NCI-H146 treated with DMSO at 0.1 percent for 48 hours (cell line): Measurements from ENCODE around the gene C5orf63.
"Not testable (repeated sequence)": the region's sequence is repeated elsewhere in the genome, so short reads cannot be mapped to it uniquely, and the experiment has no call there.

ENCODE experiments used
- DNase-seq: peaks from one replicate; lab custom pipeline; 2025; ENCODE audit not compliant: unreplicated experiment; lab: John Stamatoyannopoulos, UW

The C5orf63 gene

GRCh38 chr5:127038550-127038949 lies 34.8 kb downstream of the C5orf63 start:
- no peak for DNase-seq

DNA sequence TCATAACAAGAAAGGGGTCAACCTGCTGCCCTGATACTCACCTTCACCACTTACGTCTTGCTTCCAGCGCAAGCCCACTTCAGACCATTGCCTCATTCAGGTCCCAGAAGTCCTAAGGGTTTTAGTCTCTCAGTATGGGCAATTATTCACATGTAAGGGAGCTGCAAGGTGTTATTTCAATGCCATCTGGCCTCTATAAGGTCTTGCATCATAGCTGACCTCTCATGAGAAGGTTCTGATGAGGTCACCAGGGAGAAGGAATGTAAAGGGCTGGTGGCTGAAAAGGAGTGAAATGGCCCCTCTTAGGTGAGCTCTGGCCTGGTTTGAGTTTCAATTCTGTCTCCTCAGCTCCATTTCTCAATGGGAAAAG lies 41.5 kb downstream of the C5orf63 start:
- no peak for DNase-seq

DNA sequence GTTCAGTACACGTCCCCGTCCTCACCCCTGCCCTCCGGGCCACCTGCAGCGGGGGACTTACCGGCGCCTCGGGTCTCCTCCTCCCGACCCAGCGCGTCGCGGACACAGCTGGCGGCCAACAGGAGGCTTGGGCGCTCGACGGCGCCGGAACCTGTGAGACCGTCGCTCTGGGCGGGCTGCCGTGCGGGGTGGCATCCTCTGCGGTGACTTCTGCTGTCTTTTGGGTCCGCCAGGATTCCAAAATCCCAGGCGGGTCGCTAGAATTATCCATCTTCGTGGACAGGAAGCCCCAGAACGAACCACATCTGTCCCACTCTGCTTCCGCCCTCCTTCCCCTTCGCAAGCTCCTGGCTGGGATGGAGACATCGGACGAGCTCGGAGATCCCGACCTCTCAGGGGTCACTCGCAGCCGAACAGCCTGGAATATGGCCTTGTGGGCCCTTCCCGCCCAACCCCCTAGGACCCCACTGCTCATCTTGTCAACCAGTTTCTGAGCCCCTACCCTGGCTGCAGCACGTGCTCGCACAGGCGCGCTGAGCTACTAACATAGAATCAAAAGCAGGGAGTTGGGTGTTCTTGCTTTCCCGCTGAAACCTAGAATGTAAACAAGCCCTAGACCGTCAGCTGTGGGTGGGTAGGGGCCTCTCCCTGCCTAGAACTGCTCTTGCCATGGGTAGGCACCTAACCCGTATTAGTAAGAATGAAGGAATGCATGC lies 42.0 kb downstream of the C5orf63 start:
- DNase-seq: no peak

- peak; percentile 43 for DNase-seq
Measured at GRCh38 chr5:127030259-127031146, 42.8 kb downstream of the C5orf63 start, which contains the start of gene MARCHF3. TSS of gene MARCHF3 (minus strand) at chr5:127030558. CDS start at chr5:126918171, 112,387 bp downstream.

DNA sequence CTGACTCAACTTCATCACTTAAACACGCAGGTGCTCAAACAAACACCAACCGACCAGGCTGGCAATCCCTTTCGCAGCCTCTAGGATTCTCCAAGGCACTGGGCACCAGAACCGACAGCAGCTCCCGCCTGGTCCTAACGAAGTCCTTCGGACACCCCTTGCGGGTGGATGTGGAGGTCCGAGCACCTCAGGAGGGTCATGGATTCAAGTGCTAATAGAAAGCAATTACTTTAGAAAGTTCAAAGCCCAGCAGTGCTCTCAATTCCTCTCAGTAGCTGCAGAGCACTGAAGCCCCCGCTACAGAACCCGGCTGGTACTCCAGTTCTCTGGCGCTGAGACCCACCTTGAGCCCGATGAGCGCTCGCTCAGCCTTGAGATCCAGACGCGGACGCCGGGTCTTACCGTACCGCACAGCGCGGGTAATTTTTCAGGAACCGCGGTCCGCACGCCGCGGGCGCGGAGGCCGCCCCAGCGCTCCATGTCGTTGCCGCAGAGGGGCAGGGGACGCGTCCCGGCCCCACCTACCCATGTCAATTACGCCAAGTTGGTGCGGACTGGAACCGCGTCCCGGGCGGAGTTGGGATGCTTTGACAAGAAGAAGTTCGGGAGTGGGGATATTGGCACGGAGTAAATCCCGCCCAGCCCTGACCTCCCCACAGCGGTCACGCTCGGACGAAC lies 43.6 kb downstream of the C5orf63 start:
- DNase-seq: no peak

- DNase-seq: no peak
Measured at GRCh38 chr5:127028822-127029457, 44.4 kb downstream of the C5orf63 start.

- DNase-seq: no peak
Measured at GRCh38 chr5:127027539-127027938, 45.8 kb downstream of the C5orf63 start.

DNA sequence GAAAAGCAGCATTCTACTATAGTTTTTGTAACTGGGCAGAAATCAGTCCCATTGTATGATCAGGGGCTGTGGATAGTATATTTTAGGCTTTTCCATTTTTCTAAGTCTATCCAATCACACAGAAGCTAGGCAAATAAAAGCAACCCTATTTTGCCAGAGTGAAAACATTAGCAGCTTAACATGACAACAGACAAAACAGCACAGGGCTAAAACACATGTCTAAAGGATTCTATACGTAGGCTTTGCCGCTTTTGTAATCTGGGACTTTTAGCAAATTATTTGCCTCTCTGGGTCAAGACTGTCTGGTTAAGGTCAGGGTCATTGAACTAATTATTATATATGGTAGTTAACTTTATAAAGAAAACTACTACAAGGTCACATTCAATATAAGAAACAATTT lies 47.1 kb downstream of the C5orf63 start:
- DNase-seq: no peak

GRCh38 chr5:127025467-127025866 lies 47.8 kb downstream of the C5orf63 start:
- DNase-seq: no peak

DNA sequence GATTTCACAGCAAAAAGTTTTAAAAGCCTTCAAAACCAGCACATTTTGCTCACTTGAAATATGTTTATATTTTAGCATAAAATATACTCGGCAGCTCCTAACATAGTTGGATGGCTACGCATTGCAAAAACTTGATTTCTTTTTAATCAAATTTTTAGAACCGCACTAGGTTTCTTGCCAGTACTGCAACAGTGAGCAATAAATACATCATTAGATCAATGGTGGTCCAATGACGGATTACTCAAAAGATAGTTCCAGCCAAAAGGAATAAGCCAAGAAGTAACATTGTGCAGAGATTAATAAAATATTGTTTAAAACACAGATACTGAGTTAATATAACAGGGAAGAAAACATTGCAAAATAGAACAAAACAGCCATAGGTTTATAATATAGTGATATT lies 48.5 kb downstream of the C5orf63 start:
- DNase-seq: no peak

DNA sequence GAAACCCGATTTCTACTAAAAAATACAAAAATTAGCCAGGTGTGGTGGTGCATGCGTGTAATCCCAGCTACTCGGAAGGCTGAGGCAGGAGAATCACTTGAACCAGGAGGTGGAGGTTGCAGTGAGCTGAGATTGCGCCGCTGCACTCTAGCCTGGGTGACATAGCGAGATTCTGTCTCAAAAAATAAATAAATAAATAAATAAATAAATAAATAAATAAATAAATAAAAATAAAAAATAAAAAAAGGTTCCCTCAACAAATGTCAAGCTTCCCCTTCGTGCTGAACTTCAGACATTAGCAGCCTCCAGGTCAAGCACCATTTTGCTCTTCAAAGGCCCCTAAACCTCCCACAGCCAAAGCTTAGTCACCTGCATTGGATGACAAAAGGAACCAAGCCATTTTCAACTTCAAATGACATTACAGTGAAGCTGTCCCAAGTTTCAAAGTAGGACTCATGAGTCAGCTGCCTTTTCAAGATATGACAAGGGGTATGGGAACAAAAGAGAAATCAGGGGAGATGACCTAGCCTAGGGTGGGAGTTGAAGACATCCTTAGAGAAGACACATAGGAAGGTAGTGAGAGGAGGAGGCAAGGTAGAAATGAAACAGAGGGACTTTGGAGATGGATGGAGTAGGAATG lies 49.6 kb downstream of the C5orf63 start:
- not testable (repeated sequence) for DNase-seq

- no peak for DNase-seq
Measured at GRCh38 chr5:127022846-127023245, 50.5 kb downstream of the C5orf63 start.

GRCh38 chr5:127019928-127020327 lies 53.4 kb downstream of the C5orf63 start:
- no peak for DNase-seq

GRCh38 chr5:127016722-127017121 lies 56.6 kb downstream of the C5orf63 start:
- not testable (repeated sequence) for DNase-seq

DNA sequence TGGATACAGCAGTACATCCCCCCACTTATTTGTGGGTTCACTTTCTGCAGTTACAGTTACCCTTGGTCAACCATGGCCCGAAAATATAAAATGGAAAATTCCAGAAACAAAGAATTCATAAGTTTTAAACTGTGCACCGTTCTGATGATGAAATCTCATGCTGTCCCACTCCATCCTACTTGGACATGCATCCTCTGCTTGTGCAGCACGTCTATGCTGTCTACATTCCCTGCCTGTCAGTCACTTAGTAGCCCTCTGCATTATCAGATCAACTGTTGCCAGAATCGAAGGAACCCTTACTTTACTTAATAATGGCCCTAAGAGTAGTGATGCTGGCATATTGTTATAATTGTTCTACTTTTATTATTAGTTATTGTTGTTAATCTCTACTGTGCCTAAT lies 57.6 kb downstream of the C5orf63 start:
- no peak for DNase-seq

DNA sequence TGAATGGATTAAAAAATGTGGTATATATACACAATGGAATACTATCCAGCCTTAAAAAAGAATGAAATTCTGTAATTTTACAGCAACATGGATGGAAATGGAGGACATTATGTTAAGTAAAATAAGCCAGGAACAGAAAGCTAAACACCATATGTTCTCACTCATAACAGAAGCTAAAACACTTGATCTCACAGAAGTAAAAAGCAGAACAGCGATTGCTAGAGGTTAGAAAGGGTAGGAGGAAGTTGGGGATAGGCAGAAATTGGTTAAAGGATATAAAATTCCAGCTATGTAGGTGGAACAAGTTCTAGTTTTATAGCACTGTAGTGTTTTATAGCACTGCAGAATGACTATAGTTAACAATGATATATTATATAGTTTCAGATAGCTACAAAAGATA lies 58.7 kb downstream of the C5orf63 start:
- DNase-seq: no peak

DNA sequence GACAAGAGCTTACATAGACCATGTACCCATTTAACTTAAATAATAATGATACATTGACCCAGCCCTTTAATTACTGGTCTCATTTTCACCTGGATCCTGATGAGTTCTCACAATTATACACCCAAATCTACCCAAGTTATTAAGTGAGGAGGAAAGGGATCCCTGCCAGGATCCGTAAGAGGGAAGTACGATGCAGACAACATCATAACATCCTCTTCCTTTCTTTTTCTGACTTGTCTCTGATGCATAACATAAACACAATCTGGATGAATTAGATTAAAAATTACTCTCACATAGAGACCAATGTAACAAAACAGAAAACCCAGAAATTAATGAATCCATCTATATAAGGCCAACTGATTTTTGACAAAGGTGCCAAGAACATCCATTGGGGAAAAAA lies 59.9 kb downstream of the C5orf63 start:
- DNase-seq: no peak

- DNase-seq: no peak
Measured at GRCh38 chr5:127012916-127013315, 60.4 kb downstream of the C5orf63 start.

DNA sequence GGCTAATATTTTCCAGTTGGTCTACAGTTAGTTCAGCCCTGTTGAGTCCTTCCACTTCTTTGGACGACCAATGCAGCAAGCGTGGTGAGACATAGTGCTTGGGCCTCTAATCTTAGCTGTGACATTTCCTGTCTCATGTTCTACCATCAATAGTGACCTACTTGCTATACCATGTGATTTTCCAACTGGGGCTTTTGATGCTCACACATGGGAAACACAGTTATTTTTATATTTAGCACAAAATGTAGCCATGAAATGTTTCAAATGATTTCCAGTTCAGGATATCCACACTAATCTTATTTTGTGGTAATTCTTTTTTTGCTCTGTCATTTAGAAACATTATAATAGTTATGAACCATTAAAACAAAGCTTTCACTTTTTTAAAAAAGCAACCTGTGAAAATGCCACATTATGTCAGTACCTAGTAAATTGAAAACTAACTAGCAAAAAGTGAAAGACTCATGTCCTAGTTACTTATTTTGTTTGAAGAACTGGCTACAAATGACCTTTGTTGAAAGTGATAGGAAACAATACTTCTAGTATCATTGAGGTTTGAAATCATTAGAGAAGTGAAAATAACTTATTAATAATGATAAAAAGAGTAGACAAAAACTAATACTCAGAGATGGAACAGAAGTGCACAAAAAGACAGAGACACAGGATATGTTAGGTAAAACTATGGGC lies 61.2 kb downstream of the C5orf63 start:
- no peak for DNase-seq

DNA sequence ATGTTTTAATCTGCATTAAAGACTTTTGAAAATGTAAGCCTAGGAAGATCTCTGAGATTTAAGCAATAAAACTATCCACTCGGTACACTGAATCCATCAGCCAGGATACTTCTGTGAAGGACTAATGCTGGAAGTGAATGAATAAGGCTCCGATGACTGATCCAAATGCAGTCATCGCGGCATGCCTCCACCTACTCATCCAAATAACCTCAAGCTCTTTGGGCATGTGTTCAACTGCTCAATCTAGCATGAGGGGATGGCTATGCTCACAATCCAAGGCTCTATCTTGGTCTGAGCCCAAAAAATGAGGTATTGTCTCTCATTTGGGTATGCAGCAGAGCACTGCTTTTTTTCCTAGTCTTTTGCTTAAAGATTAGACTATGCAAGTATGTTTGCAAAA lies 62.1 kb downstream of the C5orf63 start:
- DNase-seq: no peak
